Measurements from ENCODE around the gene DCLRE1C. TPM values are rescaled to one million over a fixed set of nuclear protein-coding genes. Genes with fewer than 3 reads are reported as not detected.
"Not testable (repeated sequence)": the region's sequence is repeated elsewhere in the genome, so short reads cannot be mapped to it uniquely, and the experiment has no call there.

DCLRE1C gene
- total RNA-seq, 1 donor from 2014 or later: 10.9 TPM

DNA sequence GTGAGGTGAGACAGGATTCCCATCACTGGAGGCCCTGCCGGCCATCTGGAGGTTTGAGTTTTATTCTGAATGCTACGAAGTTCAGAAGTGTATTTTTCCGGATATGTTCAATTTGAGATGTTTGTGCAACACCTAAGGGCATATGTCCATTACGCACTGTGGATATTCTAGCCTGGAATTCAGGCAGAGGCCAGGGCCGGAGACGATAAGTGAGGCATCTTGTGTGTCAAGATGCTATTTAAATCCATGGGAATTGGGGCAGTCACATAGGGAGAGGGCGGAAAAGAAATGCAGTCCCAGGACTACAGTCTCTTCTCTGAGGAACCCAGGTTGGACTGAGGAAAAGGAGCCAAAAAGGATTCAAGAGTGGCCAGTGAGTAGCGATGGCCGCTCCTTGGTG is 77.1 kb downstream of the DCLRE1C start:
- peak overlapping the region; percentile 92 for H3K27ac Mint-ChIP-seq (ENCODE audit: unreplicated experiment)
- TF ChIP-seq, protein P1, sequence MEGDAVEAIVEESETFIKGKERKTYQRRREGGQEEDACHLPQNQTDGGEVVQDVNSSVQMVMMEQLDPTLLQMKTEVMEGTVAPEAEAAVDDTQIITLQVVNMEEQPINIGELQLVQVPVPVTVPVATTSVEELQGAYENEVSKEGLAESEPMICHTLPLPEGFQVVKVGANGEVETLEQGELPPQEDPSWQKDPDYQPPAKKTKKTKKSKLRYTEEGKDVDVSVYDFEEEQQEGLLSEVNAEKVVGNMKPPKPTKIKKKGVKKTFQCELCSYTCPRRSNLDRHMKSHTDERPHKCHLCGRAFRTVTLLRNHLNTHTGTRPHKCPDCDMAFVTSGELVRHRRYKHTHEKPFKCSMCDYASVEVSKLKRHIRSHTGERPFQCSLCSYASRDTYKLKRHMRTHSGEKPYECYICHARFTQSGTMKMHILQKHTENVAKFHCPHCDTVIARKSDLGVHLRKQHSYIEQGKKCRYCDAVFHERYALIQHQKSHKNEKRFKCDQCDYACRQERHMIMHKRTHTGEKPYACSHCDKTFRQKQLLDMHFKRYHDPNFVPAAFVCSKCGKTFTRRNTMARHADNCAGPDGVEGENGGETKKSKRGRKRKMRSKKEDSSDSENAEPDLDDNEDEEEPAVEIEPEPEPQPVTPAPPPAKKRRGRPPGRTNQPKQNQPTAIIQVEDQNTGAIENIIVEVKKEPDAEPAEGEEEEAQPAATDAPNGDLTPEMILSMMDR (conservative IDR thresholded peaks at IDR 0.05): no peak
- H3K4me3 Mint-ChIP-seq: peak overlapping the region; percentile 99
- H3K27me3 Mint-ChIP-seq (ENCODE audit: low read depth): no peaks in the 10 kb centered on the region
- peaks cover 28% of the 10 kb centered on the region for H3K4me1 Mint-ChIP-seq
- no peak for DNase-seq (ENCODE audit: low read depth, low spot score)
- no peaks in the 10 kb centered on the region for H3K9me3 Mint-ChIP-seq
- no peaks in the 10 kb centered on the region for H3K36me3 Mint-ChIP-seq (ENCODE audit: low read depth)

DNA sequence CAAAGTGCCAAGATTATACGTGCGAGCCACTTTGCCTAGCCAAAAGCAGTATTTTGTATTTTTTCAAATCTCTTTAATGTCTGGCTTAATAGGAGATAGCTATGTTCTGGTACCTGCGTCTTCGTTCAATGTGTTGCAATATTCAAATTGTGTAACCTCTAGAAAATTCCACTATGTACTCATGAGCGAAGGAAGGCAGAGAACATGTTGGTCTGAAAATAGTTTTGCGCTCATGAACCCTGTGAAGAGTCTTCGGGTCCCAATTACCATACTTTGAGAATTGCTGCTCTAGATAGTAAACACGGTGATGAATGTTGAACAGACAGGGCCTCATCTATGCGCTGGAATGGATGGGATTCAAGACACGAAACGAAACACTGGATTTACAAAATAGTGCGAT is 78.0 kb downstream of the DCLRE1C start:
- TF ChIP-seq, protein P1 (conservative IDR thresholded peaks at IDR 0.05): no peak
- Mint-ChIP-seq H3K9me3 (no peaks in the 10 kb centered on the region), H3K27ac (ENCODE audit: unreplicated experiment) (no peak overlapping the region), H3K4me1 (peaks cover 26% of the 10 kb centered on the region), H3K4me3 (peak overlapping the region; percentile 99), H3K36me3 (ENCODE audit: low read depth) (no peaks in the 10 kb centered on the region), H3K27me3 (ENCODE audit: low read depth) (no peaks in the 10 kb centered on the region)
- DNase-seq (ENCODE audit: low read depth, low spot score): no peak

DNA sequence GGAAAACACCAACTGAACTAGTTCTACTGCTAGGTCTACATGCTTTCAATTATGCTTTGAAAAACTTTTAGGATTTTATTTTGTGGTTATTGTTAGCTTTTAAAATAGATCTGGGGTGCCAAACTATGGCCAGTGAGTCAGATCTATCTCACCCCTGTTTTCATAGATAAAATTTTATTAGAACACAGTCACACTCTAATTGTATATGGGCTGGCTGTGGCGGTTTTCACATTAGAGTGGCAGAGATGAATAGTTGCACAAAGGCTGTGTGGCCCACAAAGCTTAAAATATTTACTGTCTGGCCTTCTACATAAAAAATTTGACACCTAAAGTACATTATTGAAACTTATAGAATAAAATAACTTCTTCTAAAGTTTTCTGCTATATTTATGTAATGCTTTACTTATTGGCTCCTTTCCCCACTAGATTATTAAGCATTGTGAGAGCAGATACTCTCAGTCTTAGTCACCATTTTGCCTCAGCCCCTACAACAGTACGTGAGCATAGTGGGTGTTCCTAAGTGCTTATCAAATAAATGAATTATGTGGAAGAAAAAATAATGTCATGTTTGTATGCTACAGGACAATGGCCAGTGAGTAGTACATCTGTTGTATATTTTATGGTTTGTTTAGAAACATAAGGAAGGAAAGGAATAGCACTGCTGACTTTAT is 80.7 kb downstream of the DCLRE1C start:
- no peak for DNase-seq (ENCODE audit: low read depth, low spot score)
- Mint-ChIP-seq H3K27ac (ENCODE audit: unreplicated experiment) (no peak overlapping the region), H3K27me3 (ENCODE audit: low read depth) (no peaks in the 10 kb centered on the region), H3K36me3 (ENCODE audit: low read depth) (peaks cover 3% of the 10 kb centered on the region), H3K9me3 (no peaks in the 10 kb centered on the region), H3K4me1 (peaks cover 15% of the 10 kb centered on the region), H3K4me3 (no peak overlapping the region)
- TF ChIP-seq, protein P1 (conservative IDR thresholded peaks at IDR 0.05): no peak

DNA sequence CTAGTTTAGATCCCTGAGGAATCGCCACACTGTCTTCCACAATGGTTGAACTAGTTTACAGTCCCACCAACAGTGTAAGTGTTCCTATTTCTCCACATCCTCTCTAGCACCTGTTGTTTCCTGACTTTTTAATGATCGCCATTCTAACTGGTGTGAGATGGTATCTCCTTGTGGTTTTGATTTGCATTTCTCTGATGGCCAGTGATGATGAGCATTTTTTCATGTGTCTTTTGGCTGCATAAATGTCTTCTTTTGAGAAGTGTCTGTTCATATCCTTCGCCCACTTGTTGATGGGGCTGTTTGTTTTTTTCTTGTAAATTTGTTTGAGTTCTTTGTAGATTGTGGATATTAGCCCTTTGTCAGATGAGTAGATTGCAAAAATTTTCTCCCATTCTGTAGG is 89.0 kb downstream of the DCLRE1C start:
- H3K27me3 Mint-ChIP-seq (ENCODE audit: low read depth); H3K4me3 Mint-ChIP-seq; DNase-seq (ENCODE audit: low read depth, low spot score); H3K9me3 Mint-ChIP-seq; H3K27ac Mint-ChIP-seq (ENCODE audit: unreplicated experiment); H3K4me1 Mint-ChIP-seq: not testable (repeated sequence)
- H3K36me3 Mint-ChIP-seq (ENCODE audit: low read depth): peaks cover 19% of the 10 kb centered on the region

DNA sequence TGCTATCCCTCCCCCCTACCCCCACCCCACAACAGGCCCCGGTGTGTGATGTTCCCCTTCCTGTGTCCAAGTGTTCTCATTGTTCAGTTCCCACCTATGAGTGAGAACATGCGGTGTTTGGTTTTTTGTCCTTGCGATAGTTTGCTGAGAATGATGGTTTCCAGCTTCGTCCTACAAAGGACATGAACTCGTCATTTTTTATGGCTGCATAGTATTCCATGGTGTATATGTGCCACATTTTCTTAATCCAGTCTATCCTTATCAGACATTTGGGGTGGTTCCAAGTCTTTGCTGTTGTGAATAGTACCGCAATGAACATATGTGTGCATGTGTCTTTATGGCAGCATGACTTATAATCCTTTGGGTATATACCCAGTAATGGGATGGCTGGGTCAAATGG is 89.4 kb downstream of the DCLRE1C start:
- not testable (repeated sequence) for H3K27ac Mint-ChIP-seq (ENCODE audit: unreplicated experiment); DNase-seq (ENCODE audit: low read depth, low spot score); H3K4me1 Mint-ChIP-seq; H3K4me3 Mint-ChIP-seq; H3K27me3 Mint-ChIP-seq (ENCODE audit: low read depth); H3K9me3 Mint-ChIP-seq
- peaks cover 16% of the 10 kb centered on the region for H3K36me3 Mint-ChIP-seq (ENCODE audit: low read depth)

DNA sequence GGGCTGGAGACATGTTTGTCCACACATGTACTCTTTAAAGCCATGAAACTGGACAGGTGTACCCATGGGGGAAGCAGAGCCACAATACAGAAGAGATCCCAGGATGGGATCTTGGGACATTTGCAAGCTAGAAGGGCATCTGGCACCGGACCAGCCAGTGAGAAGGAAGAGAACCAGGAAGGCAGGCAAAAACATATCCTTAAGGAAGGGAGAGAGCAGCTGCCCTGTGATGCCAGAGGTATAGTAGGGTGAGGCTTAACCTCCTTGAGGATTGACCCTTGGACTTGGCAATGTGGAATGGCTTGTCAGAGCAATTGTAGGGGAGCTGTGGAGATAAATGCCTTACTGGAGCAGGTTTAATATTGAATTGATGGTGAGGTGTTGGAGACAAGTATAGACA is 93.1 kb downstream of the DCLRE1C start:
- Mint-ChIP-seq H3K4me3 (no peak overlapping the region), H3K36me3 (ENCODE audit: low read depth) (peaks cover 12% of the 10 kb centered on the region), H3K4me1 (no peaks in the 10 kb centered on the region), H3K9me3 (no peaks in the 10 kb centered on the region), H3K27ac (ENCODE audit: unreplicated experiment) (no peak overlapping the region), H3K27me3 (ENCODE audit: low read depth) (no peaks in the 10 kb centered on the region)
- no peak for DNase-seq (ENCODE audit: low read depth, low spot score)
- TF ChIP-seq, protein P1 (conservative IDR thresholded peaks at IDR 0.05): no peak

Data from neural crest cell (in vitro differentiated cells).